ENCODE measurements around the gene LMBR1. TPM values are rescaled to one million over a fixed set of nuclear protein-coding genes. Genes with fewer than 3 reads are reported as not detected.
"Not testable (repeated sequence)": the region's sequence is repeated elsewhere in the genome, so short reads cannot be mapped to it uniquely, and the experiment has no call there.

Gene LMBR1
- total and polyA plus RNA-seq, 2 donors (not counting 1 experiment from before 2014, with no cell fraction given), result 30.8 to 41.6 TPM

DNA sequence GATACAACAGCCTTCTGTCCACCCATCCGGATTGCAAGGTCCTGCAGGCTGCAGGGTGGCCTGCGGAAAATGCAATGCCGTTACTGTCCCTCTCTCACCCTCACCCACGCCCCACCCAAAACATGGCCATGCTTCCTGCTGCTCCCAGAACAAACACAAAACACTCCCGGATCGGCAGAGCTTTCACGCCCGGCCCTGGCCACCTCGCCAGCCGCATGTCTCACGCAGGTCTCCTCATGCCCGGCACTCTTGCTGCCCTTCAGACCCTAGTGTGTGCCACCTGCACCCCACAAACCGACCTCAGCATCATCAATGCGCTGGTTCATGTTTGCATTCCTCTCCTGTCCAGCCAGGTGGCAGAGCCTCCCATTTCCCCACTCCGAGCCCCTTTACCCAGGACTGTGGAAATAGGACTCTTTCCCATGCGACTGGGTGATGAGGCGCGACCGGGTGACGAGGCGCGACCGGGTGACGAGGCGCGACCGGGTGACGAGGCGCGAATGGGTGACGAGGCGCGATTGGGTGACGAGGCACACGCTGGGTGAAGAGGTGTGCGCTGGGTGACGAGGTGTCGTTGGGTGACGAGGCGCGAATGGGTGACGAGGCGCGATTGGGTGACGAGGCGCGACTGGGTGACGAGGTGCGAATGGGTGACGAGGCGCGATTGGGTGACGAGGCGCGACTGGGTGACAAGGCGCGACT, 47.6 kb upstream of the LMBR1 start:
- Histone ChIP-seq H3K36me3 (ENCODE audit: control insufficient read depth, insufficient read depth, low read length) (no peaks in the 10 kb centered on the region), H3K9me3 (ENCODE audit: control insufficient read depth, insufficient read depth, low read depth, low read length) (no peaks in the 10 kb centered on the region), H4K20me1 (ENCODE audit: control insufficient read depth, extremely low read depth, insufficient read depth, low read length) (no peaks in the 10 kb centered on the region), H3K27me3 (ENCODE audit: control insufficient read depth, insufficient read depth, low read length) (peaks cover 11% of the 10 kb centered on the region), H3K9ac (ENCODE audit: insufficient read depth, low read length) (no peak overlapping the region), H3K4me3 (replicated peaks in 1 of 4; ENCODE audit: control extremely low read depth in 1 of 4, insufficient read depth in 1 of 4, low read depth in 3 of 4, low read length in 4 of 4) (no peak overlapping the region), H3K27ac (ENCODE audit: insufficient read depth, low read length) (no peak overlapping the region), H2AFZ (ENCODE audit: low read length) (no peak overlapping the region), H3K4me1 (ENCODE audit: control insufficient read depth, extremely low read depth, insufficient read depth, low read length) (no peaks in the 10 kb centered on the region), H3K79me2 (ENCODE audit: control insufficient read depth, insufficient read depth, low read length) (no peaks in the 10 kb centered on the region), H3K4me2 (ENCODE audit: extremely low read depth, insufficient read depth, low read length) (no peak overlapping the region)
- no peak for DNase-seq (ENCODE audit: low read depth in 2 of 2)
- no peak for TF ChIP-seq EZH2 (IDR thresholded peaks at IDR 0.05; ENCODE audit: low read length, missing control alignments)
- TF ChIP-seq, protein P1, sequence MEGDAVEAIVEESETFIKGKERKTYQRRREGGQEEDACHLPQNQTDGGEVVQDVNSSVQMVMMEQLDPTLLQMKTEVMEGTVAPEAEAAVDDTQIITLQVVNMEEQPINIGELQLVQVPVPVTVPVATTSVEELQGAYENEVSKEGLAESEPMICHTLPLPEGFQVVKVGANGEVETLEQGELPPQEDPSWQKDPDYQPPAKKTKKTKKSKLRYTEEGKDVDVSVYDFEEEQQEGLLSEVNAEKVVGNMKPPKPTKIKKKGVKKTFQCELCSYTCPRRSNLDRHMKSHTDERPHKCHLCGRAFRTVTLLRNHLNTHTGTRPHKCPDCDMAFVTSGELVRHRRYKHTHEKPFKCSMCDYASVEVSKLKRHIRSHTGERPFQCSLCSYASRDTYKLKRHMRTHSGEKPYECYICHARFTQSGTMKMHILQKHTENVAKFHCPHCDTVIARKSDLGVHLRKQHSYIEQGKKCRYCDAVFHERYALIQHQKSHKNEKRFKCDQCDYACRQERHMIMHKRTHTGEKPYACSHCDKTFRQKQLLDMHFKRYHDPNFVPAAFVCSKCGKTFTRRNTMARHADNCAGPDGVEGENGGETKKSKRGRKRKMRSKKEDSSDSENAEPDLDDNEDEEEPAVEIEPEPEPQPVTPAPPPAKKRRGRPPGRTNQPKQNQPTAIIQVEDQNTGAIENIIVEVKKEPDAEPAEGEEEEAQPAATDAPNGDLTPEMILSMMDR (conservative IDR thresholded peaks at IDR 0.05 in 1 of 2, IDR thresholded peaks at IDR 0.05 in 1 of 2; ENCODE audit: low read depth in 1 of 2, low read length in 2 of 2), result no peak

DNA sequence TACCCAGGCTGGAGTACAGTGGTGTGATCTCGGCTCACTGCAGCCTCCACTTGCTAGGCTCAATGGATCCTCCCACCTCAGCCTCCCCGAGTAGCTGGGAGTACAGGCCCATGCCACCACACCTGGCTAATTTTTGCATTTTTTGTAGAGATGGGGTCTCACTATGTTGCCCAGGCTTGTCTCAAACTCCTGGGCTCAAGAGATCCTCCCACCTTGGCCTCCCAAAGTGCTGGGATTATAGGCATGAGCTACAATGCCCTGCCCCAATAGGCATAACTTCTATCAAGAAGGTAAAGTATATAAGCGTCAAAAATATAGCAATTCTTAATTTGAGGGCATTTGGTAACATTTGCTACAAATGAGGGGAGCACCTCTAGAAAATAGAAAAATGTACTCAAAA, 43.8 kb upstream of the LMBR1 start:
- not testable (repeated sequence) for H2AFZ ChIP-seq (ENCODE audit: low read length); H3K36me3 ChIP-seq (ENCODE audit: control insufficient read depth, insufficient read depth, low read length); H3K27me3 ChIP-seq (ENCODE audit: control insufficient read depth, insufficient read depth, low read length); H4K20me1 ChIP-seq (ENCODE audit: control insufficient read depth, extremely low read depth, insufficient read depth, low read length); H3K79me2 ChIP-seq (ENCODE audit: control insufficient read depth, insufficient read depth, low read length); H3K9me3 ChIP-seq (ENCODE audit: control insufficient read depth, insufficient read depth, low read depth, low read length); H3K27ac ChIP-seq (ENCODE audit: insufficient read depth, low read length); DNase-seq (ENCODE audit: low read depth in 2 of 2); H3K4me1 ChIP-seq (ENCODE audit: control insufficient read depth, extremely low read depth, insufficient read depth, low read length); H3K9ac ChIP-seq (ENCODE audit: insufficient read depth, low read length); H3K4me2 ChIP-seq (ENCODE audit: extremely low read depth, insufficient read depth, low read length); H3K4me3 ChIP-seq (replicated peaks in 1 of 4; ENCODE audit: control extremely low read depth in 1 of 4, insufficient read depth in 1 of 4, low read depth in 3 of 4, low read length in 4 of 4)

DNA sequence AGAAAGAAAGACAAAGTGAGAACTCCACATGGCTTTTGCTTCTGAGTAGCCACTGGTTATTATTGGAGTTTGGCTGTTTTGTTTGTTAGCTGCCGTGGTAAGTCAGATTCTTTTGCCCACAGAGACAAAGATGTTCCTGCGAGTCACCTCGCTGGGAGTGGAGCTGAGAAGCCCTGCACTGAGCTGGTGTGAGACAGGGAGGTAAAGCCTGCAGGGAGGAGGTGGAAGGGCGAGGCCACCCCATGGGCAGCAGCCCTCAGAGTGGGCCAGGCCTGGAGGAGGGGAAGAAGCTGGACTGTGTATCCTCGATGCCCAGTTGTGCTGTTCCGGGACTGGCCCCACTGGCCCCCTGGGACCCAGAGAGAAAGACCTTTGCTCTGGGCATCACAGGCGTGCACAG, 42.3 kb upstream of the LMBR1 start:
- Histone ChIP-seq H3K36me3 (ENCODE audit: control insufficient read depth, insufficient read depth, low read length) (no peaks in the 10 kb centered on the region), H3K9me3 (ENCODE audit: control insufficient read depth, insufficient read depth, low read depth, low read length) (no peaks in the 10 kb centered on the region), H3K4me3 (replicated peaks in 1 of 4; ENCODE audit: control extremely low read depth in 1 of 4, insufficient read depth in 1 of 4, low read depth in 3 of 4, low read length in 4 of 4) (no peak overlapping the region), H2AFZ (ENCODE audit: low read length) (no peak overlapping the region), H3K9ac (ENCODE audit: insufficient read depth, low read length) (no peak overlapping the region), H3K27me3 (ENCODE audit: control insufficient read depth, insufficient read depth, low read length) (no peaks in the 10 kb centered on the region), H3K4me1 (ENCODE audit: control insufficient read depth, extremely low read depth, insufficient read depth, low read length) (no peaks in the 10 kb centered on the region), H3K4me2 (ENCODE audit: extremely low read depth, insufficient read depth, low read length) (no peak overlapping the region), H3K79me2 (ENCODE audit: control insufficient read depth, insufficient read depth, low read length) (no peaks in the 10 kb centered on the region), H3K27ac (ENCODE audit: insufficient read depth, low read length) (no peak overlapping the region), H4K20me1 (ENCODE audit: control insufficient read depth, extremely low read depth, insufficient read depth, low read length) (no peaks in the 10 kb centered on the region)
- no peak for DNase-seq (ENCODE audit: low read depth in 2 of 2)
- no peak for TF ChIP-seq EZH2 (IDR thresholded peaks at IDR 0.05; ENCODE audit: low read length, missing control alignments)
- TF ChIP-seq, protein P1 (conservative IDR thresholded peaks at IDR 0.05 in 1 of 2, IDR thresholded peaks at IDR 0.05 in 1 of 2; ENCODE audit: low read depth in 1 of 2, low read length in 2 of 2), result no peak

Measured in fibroblast of lung (primary cell).